BLaER1 treated with 17β-estradiol and CSF1 and Interleukin-3, amounts not matched to agents 10 nM and 100 nM (cell line): ENCODE data around the gene ABCB4.

Source experiments
- H3K27ac ChIP-seq, 11 experiments: shearing (Covaris generic); formaldehyde crosslinking; 2 replicates each; pipeline ENCODE4 v1.8.1; 2022
- H3K27me3 ChIP-seq, 11 experiments: shearing (Covaris generic); formaldehyde crosslinking; 2 replicates each; pipeline ENCODE4 v1.8.1; 2022
- H3K36me3 ChIP-seq, 11 experiments: shearing (Covaris generic); formaldehyde crosslinking; 2 replicates each; pipeline ENCODE4 v1.8.1; 2022
- H3K4me1 ChIP-seq, 10 experiments: shearing (Covaris generic); formaldehyde crosslinking; 2 replicates each; pipeline ENCODE4 v1.8.1; 2022
- H3K4me2 ChIP-seq, 11 experiments: shearing (Covaris generic); formaldehyde crosslinking; 2 replicates each; pipeline ENCODE4 v1.8.1; 2022
- H3K4me3 ChIP-seq, 10 experiments: shearing (Covaris generic); formaldehyde crosslinking; 2 replicates each; pipeline ENCODE4 v1.8.1; 2022
- H3K9ac ChIP-seq, 11 experiments: shearing (Covaris generic); formaldehyde crosslinking; 2 replicates each; pipeline ENCODE4 v1.8.1; 2022
- H3K9me3 ChIP-seq, 11 experiments: shearing (Covaris generic); formaldehyde crosslinking; replicated peaks in 1 of 11; 2 replicates each; pipeline ENCODE4 v1.8.1; 2022
- H4K20me1 ChIP-seq, 11 experiments: shearing (Covaris generic); formaldehyde crosslinking; 2 replicates each; pipeline ENCODE4 v1.8.1; 2022
- Cebpa-rat ChIP-seq, 11 experiments: shearing (Covaris generic); IDR thresholded peaks; 2 replicates each; pipeline ENCODE4 v1.8.1; 2022

Gene ABCB4

DNA sequence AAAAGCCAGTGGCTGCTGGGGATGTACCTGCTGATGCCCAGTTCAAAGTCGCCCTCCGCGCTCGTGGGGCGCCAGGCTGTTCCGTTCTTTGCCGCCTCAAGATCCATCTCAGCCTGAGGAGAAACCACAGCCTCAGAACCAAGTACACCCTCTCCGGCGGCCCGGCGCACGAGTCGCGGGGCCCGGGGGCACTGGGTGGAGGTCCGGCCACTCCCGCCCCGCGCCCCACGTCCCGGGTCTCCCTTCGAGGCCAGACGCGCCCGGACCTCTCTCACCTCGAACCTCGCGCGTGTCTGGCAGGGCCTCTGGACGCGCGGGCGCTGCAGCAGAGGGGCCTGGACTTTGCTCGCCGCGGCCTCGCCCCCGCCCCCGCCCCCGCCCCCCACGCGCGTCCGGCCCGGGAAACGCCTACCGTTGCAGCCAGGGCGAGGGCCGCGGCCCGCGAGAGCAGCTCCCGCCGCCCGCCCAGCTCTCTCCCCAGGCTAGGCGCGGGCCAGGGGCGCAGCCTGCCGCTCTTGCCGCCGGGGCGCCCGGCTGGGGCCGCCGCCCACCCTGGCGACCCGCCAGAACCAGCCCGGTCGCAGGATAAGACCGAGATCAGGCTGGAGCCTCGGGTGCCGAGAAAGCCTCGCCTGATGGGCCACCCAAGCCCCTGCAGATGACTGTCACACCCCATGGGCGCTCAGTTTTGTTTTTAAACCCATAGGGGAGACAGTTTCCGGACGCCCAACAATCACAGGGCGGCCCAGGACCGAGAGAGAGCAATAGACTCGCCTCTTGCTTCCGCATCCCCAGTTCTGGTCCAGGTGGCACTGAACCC is at the start of gene ABCB4:
Gene ABCB4 (minus strand): TSS at position 322 of the 820 bp plus-strand sequence. CDS start 215 bp downstream, at position 107.
- H3K36me3 ChIP-seq = peaks cover 0 to 11% (median 0%) of the 10 kb centered on the region in 11 experiments; a peak in 3 of 22 replicates
- H3K27ac ChIP-seq = peak within 1 kb of the TSS; percentile 56 to 98 (median 88)
- H3K9ac ChIP-seq = peak within 1 kb of the TSS; percentile 83 to 97 (median 88)
- TF ChIP-seq Cebpa-rat (IDR thresholded peaks at IDR 0.05) = no peak
- peak within 1 kb of the TSS; percentile 63 to 78 (median 70) for H3K4me3 ChIP-seq
- no peaks in the 10 kb centered on the region; a peak in 1 of 22 replicates for H4K20me1 ChIP-seq
- H3K4me1 ChIP-seq = peaks cover 17 to 39% (median 33%) of the 10 kb centered on the region in 10 experiments
- H3K27me3 ChIP-seq = peaks cover 0 to 5% (median 0%) of the 10 kb centered on the region in 11 experiments; a peak in 1 of 22 replicates
- H3K4me2 ChIP-seq = peak within 1 kb of the TSS; percentile 84 to 99 (median 94)
- no peaks in the 10 kb centered on the region; a peak in 2 of 22 replicates for H3K9me3 ChIP-seq

DNA sequence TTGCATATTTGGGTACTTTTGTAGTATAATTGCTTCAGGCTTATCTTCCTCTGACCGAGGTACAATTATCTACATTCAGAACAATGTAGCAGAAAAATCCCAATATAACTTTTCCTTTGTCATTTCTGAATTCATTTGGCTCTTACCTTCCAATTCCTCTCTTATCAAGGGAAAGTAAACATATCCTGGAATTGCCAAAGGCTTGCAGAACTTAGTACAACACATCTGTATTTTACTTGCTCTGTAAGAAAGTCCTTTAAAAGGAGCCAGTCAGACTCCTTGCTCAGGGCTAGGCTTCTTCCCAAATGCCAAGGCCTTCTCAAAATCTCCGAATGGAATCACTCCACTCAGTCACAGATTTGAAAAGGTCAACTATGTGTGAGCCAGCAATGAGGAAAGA is 43.3 kb upstream of the ABCB4 start:
- Histone ChIP-seq H3K9me3 (no peaks in the 10 kb centered on the region), H3K4me1 (no peaks in the 10 kb centered on the region), H4K20me1 (no peaks in the 10 kb centered on the region), H3K4me2 (no peak overlapping the region), H3K9ac (no peak overlapping the region), H3K4me3 (no peak overlapping the region), H3K27ac (no peak overlapping the region), H3K36me3 (no peaks in the 10 kb centered on the region), H3K27me3 (no peaks in the 10 kb centered on the region)
- no peak for TF ChIP-seq Cebpa-rat (IDR thresholded peaks at IDR 0.05)

DNA sequence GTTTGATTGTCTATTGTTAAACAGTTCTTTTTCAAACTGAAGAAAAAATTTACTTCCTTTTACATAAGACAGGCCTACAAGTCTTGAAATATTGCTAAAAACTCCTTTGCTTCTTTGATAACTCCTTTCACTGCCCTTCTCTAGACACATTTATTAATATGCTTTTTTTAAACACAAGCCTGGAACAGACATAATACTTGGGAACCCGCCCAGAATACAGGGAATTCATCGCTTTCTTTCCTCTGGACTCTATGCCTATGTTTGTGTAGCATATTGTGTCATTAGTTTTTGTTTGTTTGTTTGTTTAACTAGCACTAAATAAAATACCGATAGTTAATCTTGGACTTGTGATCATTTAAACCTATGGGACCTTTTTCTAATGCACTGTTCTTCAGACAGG is 42.4 kb upstream of the ABCB4 start:
- Histone ChIP-seq H3K4me2 (no peak overlapping the region), H3K9ac (no peak overlapping the region), H3K27me3 (no peaks in the 10 kb centered on the region), H3K4me1 (no peaks in the 10 kb centered on the region), H3K36me3 (no peaks in the 10 kb centered on the region), H3K9me3 (no peaks in the 10 kb centered on the region), H3K4me3 (no peak overlapping the region), H4K20me1 (no peaks in the 10 kb centered on the region), H3K27ac (no peak overlapping the region)
- TF ChIP-seq Cebpa-rat (IDR thresholded peaks at IDR 0.05) = no peak

DNA sequence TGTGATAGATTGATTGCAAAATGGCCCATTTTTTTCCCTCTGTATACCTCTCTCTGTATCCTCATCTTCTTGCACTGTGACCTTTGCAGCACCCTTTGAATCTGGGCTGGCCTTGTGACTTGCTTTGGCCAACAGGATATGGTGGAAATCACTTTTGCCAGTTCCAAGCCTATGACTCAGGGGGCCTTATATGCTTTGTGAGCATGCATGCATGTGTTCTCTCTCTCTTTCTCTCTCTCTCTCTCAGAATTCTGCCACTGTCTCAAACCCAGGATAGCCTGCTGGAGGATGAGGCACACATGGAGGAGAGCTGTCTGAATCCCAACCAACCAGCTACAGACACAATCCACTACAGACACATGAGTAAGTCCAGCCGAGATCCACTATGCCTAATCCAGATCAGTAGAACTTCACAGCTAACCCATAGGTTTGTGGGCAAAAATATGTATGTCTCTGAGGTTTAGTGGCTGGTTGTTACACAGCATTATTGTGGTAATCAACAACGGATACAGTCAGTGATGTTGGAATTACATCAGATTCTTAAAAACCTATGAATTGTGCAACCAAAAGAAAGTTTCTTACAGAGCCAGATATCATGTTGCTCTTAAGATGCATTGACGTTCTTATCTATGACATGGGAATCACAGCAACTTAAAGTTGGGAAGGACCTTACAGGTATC is 41.8 kb upstream of the ABCB4 start:
- Histone ChIP-seq H3K27me3 (no peaks in the 10 kb centered on the region), H3K27ac (no peak overlapping the region), H3K4me1 (no peaks in the 10 kb centered on the region), H3K9me3 (no peaks in the 10 kb centered on the region), H3K4me3 (no peak overlapping the region), H4K20me1 (no peaks in the 10 kb centered on the region), H3K4me2 (no peak overlapping the region), H3K9ac (no peak overlapping the region), H3K36me3 (no peaks in the 10 kb centered on the region)
- no peak for TF ChIP-seq Cebpa-rat (IDR thresholded peaks at IDR 0.05)

DNA sequence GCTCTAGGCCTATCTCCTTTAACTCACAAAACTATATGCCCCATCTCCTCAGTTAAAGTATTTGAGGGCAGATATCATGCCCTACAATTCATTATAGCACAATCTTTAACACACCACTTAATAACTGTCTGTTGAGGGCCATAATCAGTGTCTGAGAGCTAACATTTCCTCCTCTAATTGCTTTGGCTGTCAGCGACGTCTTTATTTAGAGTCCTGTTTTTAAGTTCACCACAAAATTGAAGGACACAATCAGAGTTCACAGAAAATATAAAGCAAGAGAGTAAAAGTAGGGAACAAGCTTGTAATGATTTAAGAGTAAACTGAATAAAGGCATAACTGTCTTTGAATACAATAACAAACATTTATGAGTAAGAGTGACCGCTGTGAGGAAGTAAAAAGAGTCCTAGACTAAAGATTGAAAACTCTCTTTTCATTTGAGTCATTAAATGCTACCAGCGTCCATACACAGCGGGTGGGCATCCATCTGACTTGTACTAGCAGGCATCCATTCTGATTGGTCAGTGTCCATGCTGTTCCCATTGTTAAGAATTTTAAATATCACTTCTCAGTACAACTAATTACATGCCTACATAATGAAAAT is 38.4 kb upstream of the ABCB4 start:
- no peak overlapping the region for H3K4me2 ChIP-seq
- H3K36me3 ChIP-seq = no peaks in the 10 kb centered on the region

DNA sequence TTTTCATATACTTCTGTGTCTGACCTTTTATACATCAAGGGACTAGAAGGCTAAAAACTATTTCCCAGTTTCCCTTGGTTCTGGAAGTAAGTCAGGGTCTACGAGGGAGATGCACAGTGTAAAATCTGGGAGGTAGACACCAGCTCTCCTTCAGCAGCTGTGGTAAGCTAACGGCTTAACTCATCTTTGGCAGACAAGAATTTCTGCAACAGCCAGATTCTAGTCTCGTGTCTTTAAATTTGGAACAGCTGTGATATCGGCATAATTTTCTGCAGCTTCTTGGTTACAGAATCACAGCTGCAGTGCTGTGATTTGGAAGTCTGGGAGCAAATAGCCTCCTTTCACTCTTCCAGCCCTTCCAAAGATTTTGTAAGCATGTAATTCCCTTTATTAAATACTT is 37.4 kb upstream of the ABCB4 start:
- no peaks in the 10 kb centered on the region for H4K20me1 ChIP-seq
- H3K4me3 ChIP-seq = no peak overlapping the region
- H3K4me1 ChIP-seq = no peaks in the 10 kb centered on the region
- TF ChIP-seq Cebpa-rat (IDR thresholded peaks at IDR 0.05) = no peak
- H3K36me3 ChIP-seq = no peaks in the 10 kb centered on the region
- no peaks in the 10 kb centered on the region for H3K27me3 ChIP-seq
- H3K9me3 ChIP-seq = no peaks in the 10 kb centered on the region
- H3K27ac ChIP-seq = no peak overlapping the region
- H3K4me2 ChIP-seq = no peak overlapping the region
- no peak overlapping the region for H3K9ac ChIP-seq

More for the DNA sequence above, 38.4 kb upstream of the ABCB4 start:
- no peaks in the 10 kb centered on the region for H3K4me1 ChIP-seq
- no peaks in the 10 kb centered on the region for H4K20me1 ChIP-seq
- no peak for TF ChIP-seq Cebpa-rat (IDR thresholded peaks at IDR 0.05)
- no peak overlapping the region for H3K4me3 ChIP-seq
- H3K27me3 ChIP-seq = no peaks in the 10 kb centered on the region
- no peaks in the 10 kb centered on the region for H3K9me3 ChIP-seq
- H3K27ac ChIP-seq = no peak overlapping the region
- no peak overlapping the region for H3K9ac ChIP-seq

DNA sequence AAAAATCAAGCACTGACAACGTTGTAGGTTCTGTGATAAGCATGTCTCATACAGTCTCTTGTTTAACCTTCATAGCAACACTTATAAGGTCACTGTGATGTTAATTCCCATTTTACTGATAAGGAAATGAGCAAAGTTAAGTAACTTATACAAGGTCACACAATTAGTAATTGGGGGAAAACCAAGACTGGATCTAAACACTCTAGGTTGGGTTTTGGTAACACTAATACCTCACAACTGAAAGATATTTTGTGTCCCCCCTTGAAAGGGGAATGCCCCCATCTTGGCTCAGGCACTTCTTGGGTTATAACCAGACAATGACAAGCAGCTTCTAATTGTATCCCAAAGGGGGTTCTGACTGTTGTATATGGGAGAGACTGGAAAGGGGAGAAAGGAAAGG is 36.0 kb upstream of the ABCB4 start:
- Histone ChIP-seq H3K36me3 (no peaks in the 10 kb centered on the region), H3K27ac (no peak overlapping the region)
- TF ChIP-seq Cebpa-rat (IDR thresholded peaks at IDR 0.05) = no peak

DNA sequence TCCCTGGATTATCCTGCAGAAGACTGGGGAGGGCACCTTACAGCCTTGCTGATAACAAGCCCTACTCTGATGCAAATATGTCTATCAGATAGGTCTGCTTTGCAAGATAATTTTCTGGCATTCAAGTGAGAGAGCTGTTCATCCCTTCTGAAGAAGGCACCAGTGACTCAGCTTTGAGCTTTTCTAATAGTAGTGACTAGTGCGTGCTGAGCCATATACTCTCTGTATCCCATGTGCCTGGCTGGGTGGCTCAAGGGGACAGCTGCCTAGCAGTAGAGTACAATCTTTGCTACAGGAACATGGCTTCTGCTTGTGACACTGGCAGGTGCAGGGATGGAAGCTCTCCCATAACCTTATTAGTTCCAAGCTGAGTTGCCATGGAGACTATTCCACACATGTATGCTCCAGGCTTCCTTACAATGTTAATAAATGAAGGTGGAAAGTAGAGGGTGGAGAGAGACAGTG is 35.0 kb upstream of the ABCB4 start:
- no peak overlapping the region for H3K4me2 ChIP-seq
- no peaks in the 10 kb centered on the region for H3K4me1 ChIP-seq
- no peak overlapping the region for H3K9ac ChIP-seq
- no peak overlapping the region for H3K27ac ChIP-seq
- TF ChIP-seq Cebpa-rat (IDR thresholded peaks at IDR 0.05) = no peak
- no peak overlapping the region for H3K4me3 ChIP-seq
- H3K27me3 ChIP-seq = no peaks in the 10 kb centered on the region
- no peaks in the 10 kb centered on the region for H3K36me3 ChIP-seq
- H3K9me3 ChIP-seq = no peaks in the 10 kb centered on the region
- H4K20me1 ChIP-seq = no peaks in the 10 kb centered on the region

More for the DNA sequence above, 36.0 kb upstream of the ABCB4 start:
- no peaks in the 10 kb centered on the region for H3K9me3 ChIP-seq
- no peaks in the 10 kb centered on the region for H3K4me1 ChIP-seq
- H4K20me1 ChIP-seq = no peaks in the 10 kb centered on the region
- H3K9ac ChIP-seq = no peak overlapping the region
- no peaks in the 10 kb centered on the region for H3K27me3 ChIP-seq
- H3K4me3 ChIP-seq = no peak overlapping the region
- H3K4me2 ChIP-seq = no peak overlapping the region

DNA sequence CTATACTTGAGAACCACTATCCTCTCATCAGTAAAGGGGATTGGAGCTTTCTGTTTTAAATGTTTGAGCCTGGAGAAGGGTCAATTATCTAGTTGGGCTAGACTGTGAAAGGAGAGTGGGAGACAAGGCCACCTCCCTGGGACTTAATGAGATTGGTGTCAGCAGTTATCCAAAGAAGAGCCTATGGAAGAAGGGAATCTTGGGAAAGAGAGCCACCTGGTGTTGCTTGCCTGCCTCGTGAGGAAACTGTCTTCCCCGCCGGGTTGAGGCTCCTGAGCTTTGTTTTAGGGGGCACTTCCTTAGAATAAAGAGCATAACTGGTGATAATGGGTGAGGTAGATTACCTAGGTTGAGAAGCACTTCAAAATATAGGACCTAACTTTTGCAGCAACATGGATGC is 32.0 kb upstream of the ABCB4 start:
- no peak overlapping the region for H3K9ac ChIP-seq
- H3K4me2 ChIP-seq = no peak overlapping the region
- H3K27me3 ChIP-seq = no peaks in the 10 kb centered on the region
- H3K36me3 ChIP-seq = no peaks in the 10 kb centered on the region
- H3K9me3 ChIP-seq = no peaks in the 10 kb centered on the region
- H3K27ac ChIP-seq = no peak overlapping the region
- TF ChIP-seq Cebpa-rat (IDR thresholded peaks at IDR 0.05) = no peak
- H3K4me3 ChIP-seq = no peak overlapping the region
- H4K20me1 ChIP-seq = no peaks in the 10 kb centered on the region
- no peaks in the 10 kb centered on the region for H3K4me1 ChIP-seq
